BJ (cell line): ENCODE measurements around the gene KRT80. TPM values are rescaled to one million over a fixed set of nuclear protein-coding genes. Genes with fewer than 3 reads are reported as not detected.

Source experiments
- CTCF ChIA-PET: fragments of 350-600 bp; formaldehyde crosslinking; extraction: SDS; loops from one replicate; lab custom pipeline; 2021; ENCODE audit warnings: antibody characterized with exemption, inconsistent platforms; lab: Yijun Ruan, JAX
- POLR2A ChIA-PET: fragments of 300-600 bp; sonication (Branson Sonifier 250); formaldehyde crosslinking; extraction: SDS; loops from one replicate; lab custom pipeline; 2021; ENCODE audit warnings: antibody characterized with exemption; lab: Charles Lee
- DNase-seq: peaks from one replicate; pipeline ENCODE4 v3.0.0-alpha.2; 2011; ENCODE audit warnings: low read depth
- H3K27me3 ChIP-seq: 2 replicates; pipeline ENCODE4 v1.6.0; 2011; ENCODE audit warnings: low read length; ENCODE audit not compliant: control insufficient read depth, insufficient read depth
- H3K36me3 ChIP-seq: 2 replicates; pipeline ENCODE4 v1.5.1; 2011; ENCODE audit warnings: low read length; ENCODE audit not compliant: control insufficient read depth, insufficient read depth
- H3K4me3 ChIP-seq: 2 replicates; pipeline ENCODE4 v1.5.1; 2011; ENCODE audit warnings: low read depth, mild to moderate bottlenecking, control low read depth, low read length
- CTCF ChIP-seq: IDR thresholded peaks from 2 replicates; pipeline ENCODE4 v1.5.1; 2011; ENCODE audit warnings: low read depth, mild to moderate bottlenecking, control low read depth, inconsistent platforms, low read length, moderate library complexity; ENCODE audit not compliant: insufficient read depth
- polyA plus RNA-seq: library from polyadenylated mRNA; depleted of rRNA; stranded (reverse); fragments of >200 nt; gene quantifications from 2 replicates; pipeline ENCODE4 v1.2.3, GENCODE V29; 2011

Gene KRT80
- polyA plus RNA-seq, 1 experiment: 5.9 TPM

DNA sequence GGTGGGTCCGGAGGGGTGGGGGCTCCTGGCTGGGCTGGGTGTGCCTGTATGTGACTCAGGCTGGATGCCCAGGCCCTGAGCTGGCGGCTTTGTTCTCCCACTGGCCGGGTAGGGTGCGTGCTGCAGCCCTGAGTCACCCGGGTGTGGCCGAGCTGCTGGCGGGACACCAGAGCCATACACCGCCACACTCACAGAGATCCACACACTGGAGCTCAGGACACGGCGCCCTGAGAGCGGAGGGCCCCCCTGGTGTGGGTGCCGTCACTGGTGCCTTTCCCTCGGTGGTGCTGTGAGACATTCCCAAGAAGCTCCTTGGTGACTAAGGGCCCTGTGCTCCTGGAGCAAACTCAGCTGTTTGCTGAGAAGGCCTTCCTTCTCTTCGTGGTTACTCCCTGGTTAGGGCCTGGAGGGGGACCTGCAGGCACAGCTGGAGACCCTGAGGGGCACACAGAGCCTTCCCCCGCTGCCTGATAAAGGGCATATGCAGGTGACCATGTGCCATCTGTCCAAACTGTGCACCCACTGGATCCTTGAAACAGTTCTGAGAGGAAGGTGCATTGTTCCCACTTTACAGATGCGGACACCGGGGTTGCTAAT, 44.3 kb downstream of the KRT80 start:
- H3K27me3 ChIP-seq: no peaks in the 10 kb centered on the region
- DNase-seq: peak; percentile 97
- no peak overlapping the region for H3K4me3 ChIP-seq
- no peaks in the 10 kb centered on the region for H3K36me3 ChIP-seq
- ChIA-PET CTCF (interaction anchor here (0.9 to 3.7 kb wide), 10 partner anchors 9 to 732 kb away, joined by 3 to 12 read pairs (median 4); no protein-coding TSS in a partner anchor), POLR2A (interaction anchor here (0.6 to 0.7 kb wide), 3 partner anchors 8 to 1476 kb away, joined by 3 read pairs; partner anchors contain the start of gene TARBP2)
- no peak for TF ChIP-seq CTCF

- POLR2A ChIA-PET: interaction anchor here (0.5 to 0.7 kb wide), 4 partner anchors 8 to 1475 kb away, joined by 3 read pairs; partner anchors contain the start of genes KRT7 and TARBP2
- DNase-seq: no peak
- no peak overlapping the region for H3K4me3 ChIP-seq
- H3K27me3 ChIP-seq: no peaks in the 10 kb centered on the region
- no peak for TF ChIP-seq CTCF
- CTCF ChIA-PET: interaction anchor here (0.7 to 3.7 kb wide), 14 partner anchors 8 to 733 kb away, joined by 3 to 12 read pairs (median 4); no protein-coding TSS in a partner anchor
- H3K36me3 ChIP-seq: no peaks in the 10 kb centered on the region
Measured at GRCh38 chr12:52146822-52147366, 44.9 kb downstream of the KRT80 start.

DNA sequence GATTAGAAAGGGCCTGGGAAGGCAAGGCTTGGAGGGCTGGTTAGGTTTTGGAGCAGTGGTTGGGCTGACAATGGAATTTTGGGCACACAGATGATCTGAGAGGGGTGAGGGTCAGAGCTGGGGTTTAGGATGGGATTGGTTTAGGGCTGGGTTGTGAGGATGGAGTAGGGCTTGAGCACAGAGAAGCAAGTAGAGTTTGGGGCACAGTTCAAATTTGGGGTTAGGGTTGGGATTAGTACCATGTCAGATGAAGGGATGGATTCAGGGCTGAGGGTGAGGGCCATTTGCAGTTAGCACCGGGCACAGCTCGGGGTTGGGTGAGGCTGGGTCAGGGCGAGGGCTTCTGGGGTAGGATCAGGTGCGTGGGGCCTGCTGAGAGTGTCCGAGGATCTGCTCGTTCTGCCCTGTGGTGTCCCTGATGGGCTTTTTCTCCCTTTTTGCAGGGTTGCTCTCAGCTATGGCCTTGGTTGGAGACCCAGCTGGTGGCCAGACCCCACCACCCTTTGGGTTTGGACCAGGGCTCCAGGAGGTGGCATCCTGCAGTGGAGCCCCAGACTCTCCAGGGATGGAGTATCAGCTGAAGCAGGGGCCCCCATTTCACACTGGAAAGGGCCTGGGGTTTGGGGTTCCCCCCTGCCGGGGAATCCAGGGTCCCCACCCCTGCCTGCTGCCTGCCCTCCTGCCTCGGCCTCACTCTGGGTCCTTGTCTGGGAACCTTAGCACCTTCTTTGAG, 45.6 kb downstream of the KRT80 start:
- no peak for DNase-seq
- TF ChIP-seq CTCF: no peak
- H3K27me3 ChIP-seq: no peaks in the 10 kb centered on the region
- no peaks in the 10 kb centered on the region for H3K36me3 ChIP-seq
- ChIA-PET POLR2A (interaction anchor here (0.5 kb wide), 1 partner anchor 86 kb away, joined by 3 read pairs; the partner anchor contains the start of gene KRT7), CTCF (interaction anchor here (0.7 to 3.7 kb wide), 12 partner anchors 11 to 835 kb away, joined by 3 to 12 read pairs (median 4); no protein-coding TSS in a partner anchor)
- H3K4me3 ChIP-seq: no peak overlapping the region

GRCh38 chr12:52145228-52146088, 46.4 kb downstream of the KRT80 start:
- no peaks in the 10 kb centered on the region for H3K27me3 ChIP-seq
- CTCF ChIA-PET: interaction anchor here (0.8 to 3.7 kb wide), 12 partner anchors 10 to 836 kb away, joined by 3 to 61 read pairs (median 6); no protein-coding TSS in a partner anchor
- DNase-seq: no peak
- no peaks in the 10 kb centered on the region for H3K36me3 ChIP-seq
- no peak overlapping the region for H3K4me3 ChIP-seq
- no peak for TF ChIP-seq CTCF
- POLR2A ChIA-PET: no interaction called here
